ENCODE measurements around the gene TMEM74B.

- no peak for TF ChIP-seq CTCF (IDR thresholded peaks at IDR 0.05; ENCODE audit: low read length)
- TF ChIP-seq EZH2 (optimal IDR thresholded peaks at IDR 0.05; ENCODE audit: low read depth, low read length): no peak
These were observed 10.4 kb upstream of the TMEM74B start for GRCh38 chr20:1195226-1195625.

All from MM.1S (cell line).